Kidney tubule cell (primary cell): ENCODE data around the gene SLC30A9.

Experiments
- DNase-seq: peaks from one replicate; pipeline ENCODE4 v3.0.0-alpha.2; 2018; ENCODE audit warnings: low spot score

SLC30A9 gene

DNA sequence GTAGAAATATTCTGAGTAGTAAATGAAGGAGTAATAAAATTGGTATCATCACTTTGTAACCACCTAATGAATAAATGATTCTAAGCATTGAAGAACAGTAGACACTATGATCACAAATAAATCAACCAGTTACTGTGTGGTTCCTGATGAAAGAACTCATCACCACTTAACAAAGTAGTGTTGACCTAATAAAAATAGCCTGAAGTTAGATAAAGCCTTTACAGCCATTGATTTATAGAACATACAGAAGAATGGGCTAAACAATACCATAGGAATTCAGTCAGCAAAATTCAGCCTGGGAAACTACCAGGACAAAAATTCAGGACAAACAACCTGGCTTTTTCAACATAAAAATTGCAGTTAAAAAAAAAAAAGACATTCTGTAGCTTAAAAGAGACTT is 9.0 kb downstream of the SLC30A9 start:
- DNase-seq: no peak

DNA sequence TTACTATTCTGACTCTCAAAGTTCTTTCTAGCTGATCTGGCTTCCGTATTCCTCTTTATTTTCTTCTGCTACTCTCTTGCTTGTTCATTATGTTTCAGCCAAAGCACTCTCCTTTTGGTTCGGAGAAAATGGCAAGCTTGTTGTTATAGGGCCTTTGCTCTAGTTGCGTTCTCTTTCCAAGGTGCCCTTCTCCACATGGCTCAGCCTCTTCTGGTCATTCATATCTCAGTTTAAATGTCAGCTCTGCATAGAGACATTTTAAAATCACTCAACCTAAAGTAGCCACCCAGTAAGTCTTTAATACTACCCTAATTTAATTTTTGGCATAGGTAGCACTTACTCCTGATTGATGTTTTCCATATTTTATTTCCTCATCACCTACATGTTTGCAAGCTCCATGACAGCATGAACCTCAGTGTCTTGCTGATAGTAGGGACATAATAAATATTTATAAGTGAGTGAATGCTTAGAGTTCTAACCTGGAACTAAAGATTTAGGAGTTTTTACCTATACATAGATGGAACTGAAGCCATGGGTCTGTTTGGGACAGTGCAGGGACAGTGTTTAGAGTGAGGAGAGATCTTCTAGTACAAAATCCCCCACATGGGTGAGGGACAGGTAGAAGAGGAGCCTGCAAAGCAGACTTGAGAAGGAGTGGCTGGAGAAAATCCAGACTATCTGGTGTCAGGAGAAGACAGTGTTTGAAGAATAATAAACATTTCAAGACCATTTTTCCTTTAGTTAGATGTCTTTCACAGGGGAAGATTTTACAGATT is 17.9 kb downstream of the SLC30A9 start:
- DNase-seq: no peak

GRCh38 chr4:42015438-42015837 is 25.1 kb downstream of the SLC30A9 start:
- no peak for DNase-seq

GRCh38 chr4:42018451-42018850 is 28.1 kb downstream of the SLC30A9 start:
- DNase-seq: no peak

- DNase-seq: peak; percentile 71
Observed at GRCh38 chr4:42048394-42048793, 58.1 kb downstream of the SLC30A9 start.

DNA sequence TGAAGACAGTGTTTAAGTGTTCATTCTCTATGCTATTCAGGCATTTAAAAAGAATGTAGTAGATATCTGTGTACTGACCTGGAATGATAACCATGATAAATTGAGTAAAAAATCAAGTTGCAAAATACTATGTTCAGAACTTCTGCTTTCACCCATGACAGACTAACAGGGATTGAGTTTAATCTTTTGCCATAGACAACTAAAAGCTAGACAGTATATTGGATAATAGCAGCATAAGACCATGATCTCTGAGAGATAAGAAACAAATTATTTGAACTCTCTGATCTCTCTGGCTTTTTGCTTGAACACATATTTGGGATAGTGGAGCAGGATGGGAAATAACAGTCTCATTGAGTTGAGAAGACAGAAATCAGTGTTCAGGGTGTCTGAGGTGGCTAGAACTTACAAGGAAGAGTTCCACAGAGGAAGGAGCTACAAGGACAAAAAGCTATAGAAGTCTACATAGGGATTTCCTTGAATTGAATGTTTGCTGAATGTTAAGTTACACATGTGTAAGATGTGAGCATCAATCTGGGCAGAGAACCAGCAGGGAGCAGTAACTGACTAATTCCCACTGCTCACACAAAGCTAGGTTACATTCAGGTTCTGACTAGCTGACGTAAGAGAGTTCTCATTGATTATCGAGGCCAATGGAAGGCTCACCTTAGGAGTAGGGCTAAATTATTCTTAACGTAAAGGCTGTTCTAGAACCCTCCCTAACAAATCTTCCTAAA is 60.4 kb downstream of the SLC30A9 start:
- no peak for DNase-seq

DNA sequence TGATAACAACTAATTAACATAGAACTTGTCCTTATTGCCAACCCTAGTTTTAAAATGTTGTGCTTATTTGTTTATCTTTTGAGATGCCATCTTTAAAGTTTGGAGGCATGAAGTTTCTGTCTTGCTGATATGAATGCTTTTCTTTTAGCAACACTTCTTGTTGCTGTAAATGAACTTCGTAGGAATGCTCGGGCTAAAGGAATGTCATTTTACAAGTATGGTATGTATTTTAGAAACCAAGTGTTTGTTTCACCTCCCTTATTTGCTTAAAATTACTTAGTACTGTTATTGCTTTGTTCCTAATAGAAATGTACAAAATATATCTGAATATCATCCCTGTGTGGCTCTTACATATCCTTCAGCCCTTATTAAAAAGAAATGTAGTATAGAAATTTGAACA is 76.1 kb downstream of the SLC30A9 start:
- no peak for DNase-seq

DNA sequence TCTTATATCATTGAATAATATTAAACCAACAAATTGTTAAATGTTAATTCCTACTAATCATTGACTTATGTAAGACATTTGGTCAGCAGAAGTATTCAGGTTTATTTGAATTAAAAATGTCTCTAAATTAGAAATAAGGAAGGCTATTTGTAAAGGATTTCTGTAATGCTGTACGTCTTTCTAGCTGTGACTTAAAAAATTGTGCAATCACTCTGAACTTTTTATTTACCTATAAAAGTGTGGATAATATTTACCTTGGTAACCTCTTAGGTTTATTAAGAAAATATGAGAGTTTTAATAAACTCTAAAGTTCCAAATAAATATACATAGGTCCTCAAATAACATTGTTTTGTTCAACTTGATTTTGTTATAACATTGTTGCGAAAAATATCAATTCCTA is 76.9 kb downstream of the SLC30A9 start:
- DNase-seq: no peak

DNA sequence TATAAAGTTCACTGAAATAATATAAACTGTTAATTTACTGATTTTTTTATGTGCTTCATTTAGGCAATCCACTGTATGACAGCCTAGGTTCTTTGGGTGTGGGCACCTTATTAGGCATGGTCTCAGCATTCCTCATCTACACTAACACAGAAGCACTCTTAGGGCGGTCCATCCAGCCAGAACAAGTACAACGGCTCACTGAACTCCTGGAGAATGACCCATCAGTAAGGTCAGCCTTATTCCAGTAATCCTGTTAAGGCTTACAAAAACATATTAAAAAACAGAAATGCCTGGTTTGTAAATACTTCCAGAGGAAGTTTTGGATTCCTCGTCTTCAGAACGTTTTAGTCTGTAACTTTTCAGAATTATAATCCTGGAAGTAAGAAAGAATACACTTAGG is 80.1 kb downstream of the SLC30A9 start:
- peak; percentile 25 for DNase-seq

- no peak for DNase-seq
Observed at GRCh38 chr4:42074294-42074693, 84.0 kb downstream of the SLC30A9 start.

GRCh38 chr4:42078184-42078801 is 88.0 kb downstream of the SLC30A9 start:
- DNase-seq: no peak

- DNase-seq: no peak
Observed at GRCh38 chr4:42080306-42080705, 90.0 kb downstream of the SLC30A9 start.

GRCh38 chr4:42083816-42084215 is 93.5 kb downstream of the SLC30A9 start:
- no peak for DNase-seq

- no peak for DNase-seq
Observed at GRCh38 chr4:42088386-42088785, 98.1 kb downstream of the SLC30A9 start.

- peak; percentile 91 for DNase-seq
Observed at GRCh38 chr4:42101446-42101975, 111.2 kb downstream of the SLC30A9 start.

GRCh38 chr4:42104521-42104920 is 114.2 kb downstream of the SLC30A9 start:
- no peak for DNase-seq

- DNase-seq: no peak
Observed at GRCh38 chr4:42112846-42113245, 122.5 kb downstream of the SLC30A9 start.

DNA sequence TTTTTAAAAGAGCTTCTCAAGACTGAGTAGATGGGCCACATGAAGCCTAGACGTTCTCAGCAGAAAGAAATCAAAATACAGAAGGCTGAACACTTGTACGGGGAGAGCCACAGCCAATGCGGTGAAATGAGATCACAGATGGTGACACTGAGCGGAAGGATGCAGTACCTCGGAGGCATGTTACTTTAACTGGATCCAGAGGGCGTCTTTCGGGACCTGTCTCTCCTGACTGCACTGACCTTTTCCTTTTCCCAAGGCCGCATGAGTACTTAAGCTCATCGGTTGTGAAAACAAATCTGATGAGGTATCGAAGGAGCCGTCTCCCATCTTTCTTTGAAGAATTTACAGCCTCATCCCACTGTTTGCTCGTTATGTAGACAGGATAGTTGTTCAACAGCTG is 129.6 kb downstream of the SLC30A9 start:
- DNase-seq: no peak

DNA sequence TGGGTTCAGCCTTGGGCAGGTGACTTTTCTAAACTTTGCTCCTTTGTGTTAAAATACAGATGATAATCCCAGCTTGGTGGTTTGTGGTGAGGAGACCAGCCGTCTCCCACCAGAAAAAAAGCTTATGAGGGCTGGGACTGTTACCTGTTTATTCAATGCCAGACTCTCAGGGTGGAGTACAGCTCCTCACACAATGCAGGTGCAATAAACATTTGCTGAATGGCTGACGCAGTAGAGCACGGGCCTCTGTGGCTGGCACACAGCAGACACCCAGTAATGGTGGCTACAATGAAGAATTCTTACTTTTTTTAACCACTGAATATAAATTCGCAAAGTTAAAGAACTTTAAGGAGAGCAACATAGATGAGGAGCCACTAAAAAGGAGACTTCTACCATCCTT is 131.9 kb downstream of the SLC30A9 start:
- DNase-seq: no peak

GRCh38 chr4:42123071-42123644 is 132.8 kb downstream of the SLC30A9 start:
- peak; percentile 60 for DNase-seq

DNA sequence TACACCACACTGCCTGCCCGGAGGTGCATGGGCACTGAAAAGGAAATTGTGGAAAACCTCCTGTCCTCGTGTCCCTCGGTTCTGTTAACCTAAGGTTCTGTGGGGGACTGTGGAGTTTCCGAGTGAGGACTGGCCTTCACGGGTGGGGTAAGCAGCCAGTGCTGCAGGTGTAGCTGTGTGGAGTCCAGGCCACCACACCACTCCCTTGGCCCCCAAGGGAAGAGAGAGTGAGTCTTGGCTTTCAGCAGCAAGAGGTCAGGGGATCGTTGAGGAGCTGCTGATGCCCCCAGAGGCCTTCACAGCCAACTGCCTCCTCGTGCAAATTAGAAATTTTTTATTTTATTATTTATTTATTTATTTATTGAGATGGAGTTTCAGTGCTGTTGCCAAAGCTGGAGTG is 141.8 kb downstream of the SLC30A9 start:
- DNase-seq: no peak

DNA sequence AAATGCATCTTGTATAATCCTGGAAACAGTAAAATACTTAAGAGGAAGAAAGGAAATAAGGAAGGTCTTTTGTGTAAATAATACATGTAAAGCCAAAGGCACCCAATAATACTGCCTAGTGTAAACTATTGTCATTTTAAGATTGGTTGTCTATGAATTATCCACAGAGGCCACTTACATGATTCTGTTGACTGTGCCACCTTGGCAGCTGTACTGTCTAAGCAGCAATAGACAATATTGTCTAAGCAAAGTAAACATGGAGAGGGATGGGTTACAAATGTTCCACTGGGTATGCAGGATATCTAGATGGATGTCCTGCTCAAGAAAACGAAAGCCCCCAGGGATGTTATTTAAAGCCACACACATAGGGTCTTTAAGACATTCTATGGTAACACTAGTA is 142.7 kb downstream of the SLC30A9 start:
- DNase-seq: no peak

DNA sequence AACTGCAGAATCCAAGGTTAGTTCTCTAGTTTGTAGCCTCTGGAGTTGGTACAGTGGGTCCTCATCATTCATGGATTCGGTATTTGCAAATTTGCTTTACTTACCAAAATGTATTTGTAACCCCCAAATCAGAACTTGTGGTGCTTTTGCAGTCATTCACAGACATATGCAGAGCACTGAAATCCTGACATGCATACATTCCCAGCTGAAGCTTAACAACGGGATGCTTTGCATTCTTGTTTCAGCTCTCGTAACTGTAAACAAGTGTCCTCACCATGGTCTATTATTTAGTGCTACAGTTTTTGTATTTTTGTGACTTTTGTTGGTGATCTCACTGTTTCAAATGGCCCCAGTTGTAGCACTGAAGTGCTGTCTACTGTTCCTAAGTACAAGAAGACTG is 146.0 kb downstream of the SLC30A9 start:
- no peak for DNase-seq
